BJ (cell line): ENCODE measurements around the gene SYMPK. TPM values are rescaled to one million over a fixed set of nuclear protein-coding genes. Genes with fewer than 3 reads are reported as not detected.

Experiments
- CTCF ChIA-PET: fragments of 350-600 bp; formaldehyde crosslinking; extraction: SDS; loops from one replicate; lab custom pipeline; 2021; ENCODE audit warnings: antibody characterized with exemption, inconsistent platforms; lab: Yijun Ruan, JAX
- POLR2A ChIA-PET: fragments of 300-600 bp; sonication (Branson Sonifier 250); formaldehyde crosslinking; extraction: SDS; loops from one replicate; lab custom pipeline; 2021; ENCODE audit warnings: antibody characterized with exemption; lab: Charles Lee
- DNase-seq: peaks from one replicate; pipeline ENCODE4 v3.0.0-alpha.2; 2011; ENCODE audit warnings: low read depth
- H3K27me3 ChIP-seq: 2 replicates; pipeline ENCODE4 v1.6.0; 2011; ENCODE audit warnings: low read length; ENCODE audit not compliant: control insufficient read depth, insufficient read depth
- H3K36me3 ChIP-seq: 2 replicates; pipeline ENCODE4 v1.5.1; 2011; ENCODE audit warnings: low read length; ENCODE audit not compliant: control insufficient read depth, insufficient read depth
- H3K4me3 ChIP-seq: 2 replicates; pipeline ENCODE4 v1.5.1; 2011; ENCODE audit warnings: low read depth, mild to moderate bottlenecking, control low read depth, low read length
- CTCF ChIP-seq: IDR thresholded peaks from 2 replicates; pipeline ENCODE4 v1.5.1; 2011; ENCODE audit warnings: low read depth, mild to moderate bottlenecking, control low read depth, inconsistent platforms, low read length, moderate library complexity; ENCODE audit not compliant: insufficient read depth
- polyA plus RNA-seq: library from polyadenylated mRNA; depleted of rRNA; stranded (reverse); fragments of >200 nt; gene quantifications from 2 replicates; pipeline ENCODE4 v1.2.3, GENCODE V29; 2011

The SYMPK gene
- polyA plus RNA-seq, 1 experiment: 60.2 TPM

DNA sequence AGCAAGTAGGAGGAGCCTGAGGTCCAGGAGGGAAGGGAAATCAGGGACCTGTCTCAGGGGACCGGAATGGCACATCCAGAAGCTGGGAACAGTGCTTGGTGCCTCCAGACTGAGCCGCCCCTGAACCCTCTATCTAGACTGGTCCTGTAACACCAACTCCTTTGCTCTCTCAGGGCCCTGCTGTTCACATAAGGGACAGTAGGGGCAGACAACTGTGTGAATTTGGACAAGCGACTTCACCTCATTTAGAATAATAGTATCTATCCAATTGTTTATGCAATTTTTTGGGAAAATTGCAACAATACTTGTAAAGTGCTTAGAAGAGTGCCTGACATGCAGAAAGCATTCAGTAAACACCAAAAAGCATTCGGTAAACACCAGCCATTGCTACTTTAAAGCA, 14.0 kb downstream of the SYMPK start:
- CTCF ChIA-PET: interaction anchor here (0.6 to 3.8 kb wide), 4 partner anchors 14 to 131 kb away, joined by 3 to 15 read pairs (median 4); no protein-coding TSS in a partner anchor
- peak; percentile 35 for TF ChIP-seq CTCF
- Histone ChIP-seq H3K4me3 (no peak overlapping the region), H3K36me3 (peaks cover 30% of the 10 kb centered on the region), H3K27me3 (no peaks in the 10 kb centered on the region)
- POLR2A ChIA-PET: no interaction called here
- DNase-seq: no peak

DNA sequence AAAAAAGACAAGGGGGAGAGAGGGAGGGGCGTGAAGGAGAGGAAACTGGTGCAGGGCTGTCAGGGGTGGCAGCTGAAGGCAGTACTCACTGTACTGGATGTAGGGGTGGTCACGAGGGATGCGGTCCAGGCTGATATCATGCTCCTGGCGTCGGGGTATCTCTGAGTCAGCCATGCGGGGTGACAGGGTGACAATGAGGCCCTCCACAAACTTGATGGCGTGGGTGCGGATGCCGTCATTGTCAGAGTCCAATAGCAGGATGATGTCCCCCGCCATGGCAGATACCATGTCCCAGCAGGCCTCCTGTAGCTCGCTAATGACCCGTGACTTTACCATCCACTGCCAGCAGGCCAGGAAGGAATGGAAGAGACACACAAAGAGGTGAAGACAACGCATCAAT, 15.3 kb downstream of the SYMPK start:
- ChIA-PET CTCF (interaction anchor here (0.8 to 3.8 kb wide), 3 partner anchors 9 to 30 kb away, joined by 3 to 15 read pairs (median 4); no protein-coding TSS in a partner anchor), POLR2A (no interaction called here)
- no peak for DNase-seq
- TF ChIP-seq CTCF: no peak
- Histone ChIP-seq H3K36me3 (peaks cover 33% of the 10 kb centered on the region), H3K4me3 (no peak overlapping the region), H3K27me3 (no peaks in the 10 kb centered on the region)

DNA sequence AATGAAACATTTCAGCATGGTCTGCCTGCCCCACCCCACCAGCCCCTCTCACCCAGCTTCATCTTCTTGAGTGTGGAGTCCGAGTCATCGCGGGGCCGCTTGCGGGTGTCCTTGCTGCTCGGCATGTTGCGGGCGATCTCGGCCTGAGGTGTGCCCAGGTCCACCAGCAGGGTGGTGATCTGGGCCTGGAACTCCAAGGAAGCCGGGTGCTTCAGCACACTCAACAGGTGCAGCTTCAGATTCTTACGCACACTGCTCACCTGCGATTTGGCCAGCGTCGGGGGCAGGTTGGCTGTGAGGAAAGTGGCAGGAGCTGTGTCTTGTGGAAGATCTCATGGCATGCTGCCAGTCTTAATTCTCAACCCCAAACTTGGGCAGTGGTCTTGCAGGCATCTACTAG, 20.7 kb downstream of the SYMPK start:
- no peaks in the 10 kb centered on the region for H3K27me3 ChIP-seq
- no peak overlapping the region for H3K4me3 ChIP-seq
- ChIA-PET POLR2A (no interaction called here), CTCF (interaction anchor here (1.4 to 3.7 kb wide), 2 partner anchors 11 to 25 kb away, joined by 3 to 24 read pairs; no protein-coding TSS in a partner anchor)
- no peak for DNase-seq
- TF ChIP-seq CTCF: no peak
- H3K36me3 ChIP-seq: peaks cover 28% of the 10 kb centered on the region

GRCh38 chr19:45834970-45835369, 28.0 kb downstream of the SYMPK start:
- POLR2A ChIA-PET: no interaction called here
- H3K36me3 ChIP-seq: peaks cover 32% of the 10 kb centered on the region
- no peaks in the 10 kb centered on the region for H3K27me3 ChIP-seq
- TF ChIP-seq CTCF: no peak
- H3K4me3 ChIP-seq: no peak overlapping the region
- CTCF ChIA-PET: interaction anchor here (1.5 to 7.2 kb wide), 2 partner anchors 14 to 17 kb away, joined by 5 to 43 read pairs; no protein-coding TSS in a partner anchor
- no peak for DNase-seq

- no peak for DNase-seq
- ChIA-PET CTCF (interaction anchor here (1.0 to 4.5 kb wide), 3 partner anchors 9 to 12 kb away, joined by 3 to 46 read pairs (median 5); no protein-coding TSS in a partner anchor), POLR2A (no interaction called here)
- peaks cover 46% of the 10 kb centered on the region for H3K36me3 ChIP-seq
- no peak for TF ChIP-seq CTCF
- no peaks in the 10 kb centered on the region for H3K27me3 ChIP-seq
- H3K4me3 ChIP-seq: no peak overlapping the region
Observed at GRCh38 chr19:45828945-45829344, 34.0 kb downstream of the SYMPK start.
